Forelimb muscle (tissue), 1 donor: ENCODE measurements around the gene PSTPIP2. TPM values are rescaled to one million over a fixed set of nuclear protein-coding genes. Genes with fewer than 3 reads are reported as not detected.
A peak's percentile ranks its signal among the peaks of the same experiment; 100 is the strongest.
"Not testable (repeated sequence)": the region's sequence is repeated elsewhere in the genome, so short reads cannot be mapped to it uniquely, and the experiment has no call there.

Experiments
- DNase-seq: peaks from one replicate; pipeline ENCODE4 v3.0.0-alpha.2; 2013; ENCODE audit warnings: low read depth
- polyA plus RNA-seq: library from polyadenylated mRNA; unstranded; fragments of 120-200 nt; gene quantifications from one replicate; pipeline ENCODE4 v1.2.1, GENCODE V29; 2013; ENCODE audit not compliant: insufficient read length

Gene PSTPIP2, protein sequence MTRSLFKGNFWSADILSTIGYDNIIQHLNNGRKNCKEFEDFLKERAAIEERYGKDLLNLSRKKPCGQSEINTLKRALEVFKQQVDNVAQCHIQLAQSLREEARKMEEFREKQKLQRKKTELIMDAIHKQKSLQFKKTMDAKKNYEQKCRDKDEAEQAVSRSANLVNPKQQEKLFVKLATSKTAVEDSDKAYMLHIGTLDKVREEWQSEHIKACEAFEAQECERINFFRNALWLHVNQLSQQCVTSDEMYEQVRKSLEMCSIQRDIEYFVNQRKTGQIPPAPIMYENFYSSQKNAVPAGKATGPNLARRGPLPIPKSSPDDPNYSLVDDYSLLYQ
- 2.4 TPM for polyA plus RNA-seq

- DNase-seq = peak; percentile 19
These were observed at the start of gene PSTPIP2 for GRCh38 chr18:46071653-46072375. TSS of gene PSTPIP2 (minus strand) at chr18:46072260. CDS start at chr18:46072188, 72 bp downstream.

- DNase-seq = no peak
These were observed 41.7 kb upstream of the PSTPIP2 start for GRCh38 chr18:46113751-46114150.

GRCh38 chr18:46110406-46110805 lies 38.3 kb upstream of the PSTPIP2 start:
- DNase-seq = no peak

DNA sequence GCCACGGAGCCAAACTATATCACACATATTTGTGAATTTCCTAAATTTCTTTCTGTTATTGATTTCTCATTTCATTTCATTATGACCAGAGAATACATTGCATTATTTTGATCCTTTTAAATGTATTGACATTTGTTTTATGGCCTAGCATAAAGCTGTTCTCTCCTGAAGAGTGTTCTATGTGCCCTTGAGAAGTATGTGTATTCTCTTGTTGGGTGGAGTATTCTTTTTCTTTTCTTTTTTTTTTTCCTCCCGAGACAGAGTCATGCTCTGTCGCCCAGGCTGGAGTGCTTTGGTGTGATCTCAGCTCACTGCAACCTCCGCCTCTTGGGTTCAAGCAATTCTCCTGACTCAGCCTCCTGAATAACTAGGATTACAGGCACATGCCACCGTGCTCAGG lies 37.3 kb upstream of the PSTPIP2 start:
- DNase-seq = no peak

DNA sequence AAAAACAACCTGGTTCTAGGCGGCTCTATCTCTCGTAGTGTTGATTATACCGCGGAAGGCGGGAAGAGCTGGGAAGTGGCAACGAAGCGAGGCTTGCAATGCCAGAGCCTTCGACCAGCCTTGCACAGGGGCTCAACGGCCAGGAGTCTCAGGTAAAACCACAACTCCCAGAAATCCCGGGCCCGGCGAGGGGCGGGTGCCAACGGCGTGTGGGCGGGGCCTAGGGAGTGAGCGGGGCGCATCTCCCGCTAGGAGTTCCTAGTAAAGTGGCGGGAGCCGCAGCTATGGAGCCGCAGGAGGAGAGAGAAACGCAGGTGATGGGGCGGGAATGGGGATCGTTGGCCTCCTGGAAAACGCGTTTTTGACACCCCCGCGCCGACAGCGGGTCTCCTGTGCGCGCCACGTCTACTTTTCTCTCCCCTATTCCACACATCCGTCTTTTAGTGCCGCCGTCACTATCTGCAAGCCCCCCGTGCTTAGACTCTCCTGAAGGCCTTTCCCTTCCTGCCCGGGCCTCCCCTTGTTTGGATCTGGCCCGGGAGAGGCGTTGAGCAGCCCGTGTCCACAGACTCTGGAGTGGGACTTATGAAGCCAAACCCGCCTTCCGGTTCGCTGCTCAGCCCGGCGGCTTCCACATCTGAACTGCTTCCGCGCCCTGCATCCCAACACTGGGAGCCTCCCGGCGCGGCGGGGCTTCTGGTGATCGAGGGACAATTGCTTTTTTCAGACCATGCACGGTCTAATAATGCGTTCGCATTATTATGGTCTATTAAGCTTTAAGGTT lies 32.3 kb upstream of the PSTPIP2 start, which contains the start of gene HAUS1:
TSS of gene HAUS1 (plus strand) at position 258 of the 784 bp plus-strand sequence. CDS start at position 285, 27 bp downstream.
- DNase-seq = peak; percentile 38

GRCh38 chr18:46099463-46099862 lies 27.4 kb upstream of the PSTPIP2 start:
- no peak for DNase-seq

DNA sequence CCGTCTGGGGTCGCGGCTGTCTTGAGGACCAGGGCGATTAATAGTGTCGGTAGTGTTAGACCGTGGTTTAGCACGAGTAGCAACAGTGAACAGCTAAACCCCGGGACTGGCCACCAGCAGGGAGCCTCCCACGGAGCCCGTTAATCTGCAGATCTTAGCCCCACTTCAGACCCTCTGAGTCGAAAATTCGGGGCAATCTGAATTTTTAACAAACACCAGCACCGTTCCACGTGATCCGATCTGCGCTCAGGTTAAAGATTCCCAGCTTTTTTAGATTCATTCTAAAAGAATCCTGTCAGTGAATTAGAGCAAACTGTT lies 26.5 kb upstream of the PSTPIP2 start:
- no peak for DNase-seq

DNA sequence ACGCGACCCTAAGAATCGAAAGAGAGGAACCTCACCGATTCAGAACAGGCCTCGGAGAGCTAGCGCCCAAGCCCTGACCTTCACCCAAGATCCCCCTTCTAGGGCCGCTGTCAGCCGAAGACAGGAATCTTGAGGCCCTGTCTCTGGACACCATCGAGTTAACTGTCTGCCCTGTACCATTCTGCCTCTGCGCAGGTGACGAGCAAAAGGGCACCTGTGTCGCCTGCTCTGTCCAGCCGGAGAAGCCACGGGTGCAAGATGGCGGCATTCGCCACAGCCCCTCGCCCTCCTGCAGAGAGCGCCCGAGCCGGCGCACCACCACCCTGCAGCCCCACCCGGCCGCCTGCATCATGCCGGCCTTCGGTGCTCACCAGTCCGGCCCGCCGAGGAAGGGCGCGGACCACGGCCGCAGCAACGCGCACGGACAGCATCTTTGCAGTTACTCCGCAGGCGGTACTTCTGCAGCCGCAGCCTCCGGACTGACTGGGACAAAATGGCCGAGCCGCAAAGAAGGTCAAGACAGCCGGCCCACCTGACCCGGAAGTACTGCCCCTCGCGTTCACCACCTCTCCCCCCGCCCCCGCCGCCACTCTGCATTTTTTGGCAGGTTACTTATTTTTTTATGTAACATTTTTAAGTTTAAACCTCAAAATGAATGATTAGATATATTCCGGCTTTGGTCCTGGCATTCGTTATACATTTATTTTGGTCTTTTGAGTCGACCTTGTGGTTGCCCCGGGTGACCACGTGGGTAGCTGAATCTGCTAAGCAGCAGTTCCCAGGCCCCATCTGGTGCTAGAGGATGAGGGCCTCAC lies 25.9 kb upstream of the PSTPIP2 start, which contains the start of gene ATP5F1A:
TSS of gene ATP5F1A (minus strand) at position 496 of the 815 bp plus-strand sequence. CDS start at position 431, 65 bp downstream.
- DNase-seq = peak; percentile 70

DNA sequence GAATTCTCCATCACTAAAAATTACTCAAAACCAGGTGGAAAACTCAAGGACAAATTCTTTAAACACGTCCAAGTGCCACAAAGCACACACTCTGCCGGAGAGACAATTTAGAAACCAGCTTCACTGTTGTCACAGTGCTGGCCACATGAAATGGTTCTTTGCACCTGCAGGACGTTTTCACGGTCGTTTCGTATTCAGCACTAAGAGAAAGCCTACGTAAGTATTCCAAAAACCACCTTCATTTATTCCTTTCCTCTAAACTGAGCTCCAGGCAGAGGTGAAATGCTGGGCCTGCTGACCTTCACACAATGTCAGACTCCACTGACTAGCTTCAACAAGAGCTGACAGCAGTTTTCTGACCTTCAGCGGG lies 25.4 kb upstream of the PSTPIP2 start:
- DNase-seq = no peak

- DNase-seq = no peak
These were observed 24.7 kb upstream of the PSTPIP2 start for GRCh38 chr18:46096651-46097300.

- DNase-seq = no peak
These were observed 23.5 kb upstream of the PSTPIP2 start for GRCh38 chr18:46095532-46095931.

GRCh38 chr18:46088501-46088900 lies 16.4 kb upstream of the PSTPIP2 start:
- not testable (repeated sequence) for DNase-seq

DNA sequence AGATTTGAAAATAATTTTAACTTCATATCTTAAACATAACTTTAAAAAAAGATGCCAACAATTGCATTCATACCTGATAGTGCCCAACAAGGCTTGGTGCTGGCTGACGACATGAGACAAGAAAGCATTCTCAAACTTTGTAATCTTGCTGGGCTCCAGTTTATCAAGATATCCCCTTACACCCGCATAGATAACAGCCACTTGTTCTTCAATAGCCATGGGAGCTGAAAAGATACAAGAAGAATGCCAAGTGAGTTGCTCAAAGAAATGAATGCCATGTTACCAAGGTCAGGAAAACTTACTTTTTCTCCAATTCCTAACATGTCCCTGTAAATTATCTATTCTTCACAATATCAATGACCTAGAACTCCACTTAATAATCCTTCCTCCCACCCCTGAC lies 12.4 kb upstream of the PSTPIP2 start:
- no peak for DNase-seq

- DNase-seq = no peak
These were observed 8.1 kb upstream of the PSTPIP2 start for GRCh38 chr18:46080156-46080555.

- DNase-seq = no peak
These were observed 7.3 kb upstream of the PSTPIP2 start for GRCh38 chr18:46079336-46079735.

DNA sequence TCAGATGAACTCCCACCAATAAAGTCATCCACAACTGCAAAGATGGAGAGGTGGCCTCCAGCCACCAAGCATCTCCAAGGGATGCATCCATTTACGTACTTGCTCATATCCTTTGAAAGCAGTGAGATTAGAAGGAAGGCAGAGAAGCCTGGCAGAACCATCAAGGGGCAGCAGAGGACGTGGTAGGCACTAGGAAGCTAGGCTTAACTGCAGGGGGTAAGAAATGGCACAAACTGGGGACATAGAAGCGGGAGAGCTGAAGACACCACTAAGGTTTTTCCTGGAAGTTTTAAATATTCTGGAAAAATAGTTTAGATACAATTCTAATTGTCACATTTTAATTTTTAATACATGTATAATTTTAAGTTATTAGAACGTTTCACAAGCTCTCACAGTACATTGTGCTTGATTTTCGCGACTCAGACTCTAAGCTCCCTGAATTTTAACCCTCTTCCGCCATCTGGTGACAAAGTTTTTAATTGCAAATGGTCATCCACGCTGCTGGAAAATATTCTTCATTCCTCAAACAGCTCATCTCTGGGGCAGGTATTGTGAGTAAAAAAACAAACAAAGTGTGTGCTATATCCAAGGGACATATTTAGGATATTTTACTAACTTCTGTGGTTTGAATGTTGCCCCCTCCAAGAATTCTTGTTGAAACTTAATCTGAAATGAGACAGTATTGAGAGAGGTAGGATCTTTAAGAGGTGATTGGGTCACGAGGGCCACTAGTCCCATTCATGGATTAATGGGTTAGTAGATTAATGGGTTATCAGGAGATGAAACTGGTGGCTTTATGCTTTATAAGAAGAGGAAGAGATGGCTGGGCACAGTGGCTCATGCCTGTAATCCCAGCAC lies 1.6 kb upstream of the PSTPIP2 start:
- DNase-seq = no peak

DNA sequence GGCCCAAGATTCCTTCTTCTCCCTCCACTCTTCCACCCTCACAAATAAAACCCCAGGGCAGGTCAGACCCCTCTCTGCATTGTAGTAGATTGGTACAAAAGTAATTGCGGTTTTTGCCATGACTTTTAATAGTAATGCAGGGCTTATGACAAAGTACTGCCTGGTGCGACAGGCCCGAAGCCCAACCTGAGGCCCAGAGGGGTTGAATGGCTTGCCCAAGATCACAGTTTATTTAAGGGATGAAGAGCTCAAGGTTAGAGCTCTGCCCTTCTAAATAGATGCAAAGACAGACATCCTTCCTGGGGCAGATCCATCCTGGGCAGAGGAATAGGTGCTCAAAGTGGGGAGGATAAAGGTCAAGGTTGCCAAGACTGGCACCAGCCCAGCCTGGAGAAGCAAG lies 899 bp upstream of the PSTPIP2 start:
- no peak for DNase-seq

- DNase-seq = no peak
These were observed 362 bp upstream of the PSTPIP2 start for GRCh38 chr18:46072376-46072867.

- DNase-seq = no peak
These were observed 1.0 kb downstream of the PSTPIP2 start for GRCh38 chr18:46070815-46071652.
